ENCODE measurements around the gene MAGI3. TPM values are rescaled to one million over a fixed set of nuclear protein-coding genes. Genes with fewer than 3 reads are reported as not detected.
A peak's percentile ranks its signal among the peaks of the same experiment; 100 is the strongest.
"Not testable (repeated sequence)": the region's sequence is repeated elsewhere in the genome, so short reads cannot be mapped to it uniquely, and the experiment has no call there.

The MAGI3 gene
- total RNA-seq, 1 experiment from 2014 or later: 12.8 TPM

DNA sequence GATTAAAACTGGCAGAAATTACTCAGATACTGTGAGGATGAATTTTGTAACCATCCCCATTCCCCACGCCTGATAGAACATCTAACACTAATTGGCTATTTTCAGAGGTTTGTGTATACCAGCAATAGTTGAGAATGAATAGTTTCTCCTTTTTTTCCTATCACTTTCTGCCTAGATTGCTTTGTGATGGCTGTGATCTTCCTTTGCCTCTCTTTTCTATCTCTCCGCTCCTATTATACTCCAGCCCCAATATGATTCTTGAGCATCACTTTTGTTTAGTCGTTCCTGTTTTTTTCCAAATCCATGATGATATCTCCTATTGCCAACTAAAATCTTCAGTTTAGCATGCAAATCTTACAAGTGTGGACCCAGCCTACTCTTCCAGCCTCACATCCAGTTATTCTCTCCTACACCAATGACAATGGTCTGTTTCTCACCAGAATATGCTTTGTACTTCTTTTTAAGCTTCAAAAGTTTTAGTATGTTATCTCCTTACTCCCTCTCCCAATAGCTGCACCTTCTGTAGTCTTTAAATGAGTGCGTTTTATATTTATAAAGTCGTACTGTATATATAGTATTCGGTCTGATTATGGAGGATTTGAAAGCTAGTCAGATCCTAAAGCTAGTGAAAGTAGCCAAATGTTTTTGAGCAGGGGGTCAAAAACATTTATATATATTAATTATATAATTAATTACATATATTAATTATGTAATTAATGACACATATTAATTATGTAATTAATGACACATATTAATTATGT lies 25.2 kb downstream of the MAGI3 start:
- DNase-seq: no peak
- Histone ChIP-seq H3K27me3 (ENCODE audit: control insufficient read depth, insufficient read depth, low read length) (no peaks in the 10 kb centered on the region), H3K4me3 (ENCODE audit: insufficient read depth, low read depth, low read length) (no peak overlapping the region), H3K36me3 (replicated peaks; ENCODE audit: control insufficient read depth, insufficient read depth, low read length) (no peaks in the 10 kb centered on the region)

DNA sequence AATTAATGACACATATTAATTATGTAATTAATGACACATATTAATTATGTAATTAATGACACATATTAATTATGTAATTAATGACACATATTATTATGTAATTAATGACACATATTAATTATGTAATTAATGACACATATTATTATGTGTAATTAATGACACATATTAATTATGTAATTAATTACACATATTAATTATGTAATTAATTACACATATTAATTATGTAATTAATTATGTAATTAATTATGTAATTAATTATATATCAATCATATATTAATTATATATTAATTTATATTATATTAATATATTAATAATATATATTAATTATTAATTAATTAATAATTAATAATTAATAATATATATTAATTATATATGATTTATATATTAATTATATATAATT lies 25.8 kb downstream of the MAGI3 start:
- H3K27me3 ChIP-seq (ENCODE audit: control insufficient read depth, insufficient read depth, low read length); H3K4me3 ChIP-seq (ENCODE audit: insufficient read depth, low read depth, low read length); H3K36me3 ChIP-seq (replicated peaks; ENCODE audit: control insufficient read depth, insufficient read depth, low read length); DNase-seq: not testable (repeated sequence)

DNA sequence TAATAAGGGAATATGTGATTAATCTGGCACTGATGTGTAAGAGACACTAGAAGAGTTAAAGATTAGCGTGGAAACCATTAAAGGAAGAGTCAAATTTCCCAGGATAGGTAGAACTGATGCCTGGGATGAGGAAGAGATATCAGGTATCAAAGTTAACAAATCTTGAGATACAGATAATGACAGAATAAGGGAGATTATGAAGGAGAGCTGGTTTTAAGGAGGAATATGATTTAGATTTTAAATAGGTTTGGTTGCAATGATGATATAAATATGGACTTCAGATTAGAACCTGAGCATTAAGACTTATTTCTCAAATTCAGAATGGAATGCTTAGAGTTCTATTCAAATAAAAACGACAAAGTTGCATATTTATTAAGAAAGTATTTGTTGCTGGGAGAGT lies 26.2 kb downstream of the MAGI3 start:
- Histone ChIP-seq H3K4me3 (ENCODE audit: insufficient read depth, low read depth, low read length) (no peak overlapping the region), H3K36me3 (replicated peaks; ENCODE audit: control insufficient read depth, insufficient read depth, low read length) (no peaks in the 10 kb centered on the region), H3K27me3 (ENCODE audit: control insufficient read depth, insufficient read depth, low read length) (no peaks in the 10 kb centered on the region)
- DNase-seq: no peak

DNA sequence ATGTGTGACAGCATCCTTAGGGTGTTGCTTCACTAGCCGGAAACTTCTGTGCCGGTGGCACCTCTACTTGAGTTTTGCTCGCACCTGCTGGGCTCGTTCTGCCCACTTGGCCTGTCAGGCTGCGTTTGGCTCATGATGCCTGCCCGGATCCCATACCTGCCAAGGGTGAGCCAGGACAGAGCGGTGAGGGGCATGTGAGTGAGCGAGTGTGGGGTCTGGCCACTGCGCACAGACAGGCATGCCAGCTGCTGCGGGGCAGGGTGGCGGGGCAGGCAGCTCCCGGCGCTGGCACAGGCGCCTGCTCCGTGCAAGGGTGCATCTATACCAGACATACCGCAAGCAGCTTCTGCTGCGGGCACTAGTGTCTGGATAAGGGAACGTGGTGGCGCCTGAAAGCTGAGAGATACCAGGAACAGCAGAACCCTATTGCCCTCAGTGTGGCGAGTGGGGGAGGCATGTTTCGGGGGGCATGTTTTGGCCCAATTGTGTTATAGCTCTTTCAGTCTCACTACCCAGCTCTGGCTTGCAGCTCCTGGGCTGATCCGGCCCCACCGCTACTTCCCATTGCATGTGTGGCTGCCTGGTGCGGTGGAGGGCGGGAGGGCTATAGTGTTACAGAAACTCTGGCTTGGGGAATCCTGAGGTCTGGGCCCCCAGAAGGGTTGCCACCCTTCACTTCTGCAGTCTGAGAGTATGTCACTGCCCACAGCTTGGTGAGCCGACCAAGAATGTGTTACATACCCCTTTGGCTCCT lies 32.2 kb downstream of the MAGI3 start:
- no peaks in the 10 kb centered on the region for H3K27me3 ChIP-seq (ENCODE audit: control insufficient read depth, insufficient read depth, low read length)
- H3K4me3 ChIP-seq (ENCODE audit: insufficient read depth, low read depth, low read length): no peak overlapping the region
- no peak for DNase-seq
- no peaks in the 10 kb centered on the region for H3K36me3 ChIP-seq (replicated peaks; ENCODE audit: control insufficient read depth, insufficient read depth, low read length)

DNA sequence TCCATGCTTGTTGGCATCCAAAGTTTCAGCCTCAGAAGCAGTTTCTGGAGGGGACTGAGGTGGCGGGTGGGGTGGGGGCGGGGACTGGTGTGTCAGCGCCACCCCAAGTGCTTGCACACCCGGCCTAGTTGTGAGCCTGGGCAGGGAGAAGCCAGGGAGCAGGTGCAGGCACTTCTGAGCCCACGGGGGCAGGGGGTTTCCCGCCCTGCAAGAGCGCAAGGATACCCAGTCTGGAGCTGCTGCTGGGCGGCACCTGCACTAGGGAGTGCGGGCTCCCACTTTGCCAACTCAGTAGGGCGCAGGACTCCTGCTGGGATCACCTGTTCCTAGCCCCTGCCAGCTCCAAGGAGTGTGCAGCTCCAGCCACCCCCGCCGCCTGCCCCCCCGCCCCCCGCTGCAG lies 33.5 kb downstream of the MAGI3 start:
- Histone ChIP-seq H3K27me3 (ENCODE audit: control insufficient read depth, insufficient read depth, low read length) (no peaks in the 10 kb centered on the region), H3K4me3 (ENCODE audit: insufficient read depth, low read depth, low read length) (no peak overlapping the region), H3K36me3 (replicated peaks; ENCODE audit: control insufficient read depth, insufficient read depth, low read length) (no peaks in the 10 kb centered on the region)
- DNase-seq: peak; percentile 5

DNA sequence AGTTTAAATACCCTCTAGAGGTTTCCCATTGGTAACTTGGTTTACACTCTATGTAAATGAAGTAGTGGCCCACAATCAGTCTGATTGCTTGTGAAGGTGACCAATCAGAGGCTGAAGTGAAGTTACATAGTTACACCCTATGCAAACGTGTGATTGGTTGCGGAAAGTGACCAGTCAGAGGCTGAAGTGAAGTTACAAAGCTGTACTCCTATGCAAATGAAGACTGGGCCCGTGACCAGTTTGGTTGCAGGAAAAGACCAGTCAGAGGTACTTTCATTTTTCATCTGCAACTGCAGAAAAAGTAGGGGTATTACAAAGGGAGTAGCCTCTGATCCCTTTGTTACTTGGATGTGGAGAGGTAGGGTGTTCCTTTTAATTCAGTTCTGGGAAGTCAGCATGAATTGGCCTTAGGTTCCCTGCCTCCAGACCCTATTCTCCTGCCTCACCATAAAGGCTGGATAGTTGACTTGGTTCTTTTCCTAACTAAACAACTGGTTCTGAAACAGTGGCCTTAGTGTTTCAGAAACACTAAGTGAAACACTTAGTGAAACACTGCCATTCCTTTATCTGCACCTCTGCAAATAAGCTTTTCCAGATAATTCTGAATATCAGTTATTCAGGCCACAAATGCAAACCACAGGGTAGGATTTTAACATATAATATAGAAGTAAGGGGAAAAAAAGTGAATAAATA lies 39.3 kb downstream of the MAGI3 start:
- no peak for DNase-seq
- Histone ChIP-seq H3K36me3 (replicated peaks; ENCODE audit: control insufficient read depth, insufficient read depth, low read length) (no peaks in the 10 kb centered on the region), H3K27me3 (ENCODE audit: control insufficient read depth, insufficient read depth, low read length) (no peaks in the 10 kb centered on the region), H3K4me3 (ENCODE audit: insufficient read depth, low read depth, low read length) (no peak overlapping the region)

DNA sequence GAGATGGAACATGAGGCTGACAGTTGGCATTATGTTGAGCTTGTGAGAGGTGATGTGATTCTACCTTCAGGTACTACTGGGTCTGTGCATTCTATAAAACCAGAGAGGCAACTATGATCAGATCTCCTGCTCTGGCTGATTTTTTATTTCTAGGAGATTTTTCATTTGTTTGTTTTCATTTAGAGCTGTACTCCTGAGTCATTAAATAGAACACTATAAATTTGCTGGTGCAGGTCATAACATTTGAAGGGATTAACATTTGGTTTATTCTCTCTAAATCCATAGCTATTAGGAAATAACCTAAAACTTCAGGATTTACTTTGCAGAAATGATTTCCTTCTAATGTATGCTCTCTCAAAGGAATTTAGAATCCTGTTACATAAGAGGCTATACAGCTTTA lies 42.9 kb downstream of the MAGI3 start:
- H3K4me3 ChIP-seq (ENCODE audit: insufficient read depth, low read depth, low read length): no peak overlapping the region
- no peak for DNase-seq

DNA sequence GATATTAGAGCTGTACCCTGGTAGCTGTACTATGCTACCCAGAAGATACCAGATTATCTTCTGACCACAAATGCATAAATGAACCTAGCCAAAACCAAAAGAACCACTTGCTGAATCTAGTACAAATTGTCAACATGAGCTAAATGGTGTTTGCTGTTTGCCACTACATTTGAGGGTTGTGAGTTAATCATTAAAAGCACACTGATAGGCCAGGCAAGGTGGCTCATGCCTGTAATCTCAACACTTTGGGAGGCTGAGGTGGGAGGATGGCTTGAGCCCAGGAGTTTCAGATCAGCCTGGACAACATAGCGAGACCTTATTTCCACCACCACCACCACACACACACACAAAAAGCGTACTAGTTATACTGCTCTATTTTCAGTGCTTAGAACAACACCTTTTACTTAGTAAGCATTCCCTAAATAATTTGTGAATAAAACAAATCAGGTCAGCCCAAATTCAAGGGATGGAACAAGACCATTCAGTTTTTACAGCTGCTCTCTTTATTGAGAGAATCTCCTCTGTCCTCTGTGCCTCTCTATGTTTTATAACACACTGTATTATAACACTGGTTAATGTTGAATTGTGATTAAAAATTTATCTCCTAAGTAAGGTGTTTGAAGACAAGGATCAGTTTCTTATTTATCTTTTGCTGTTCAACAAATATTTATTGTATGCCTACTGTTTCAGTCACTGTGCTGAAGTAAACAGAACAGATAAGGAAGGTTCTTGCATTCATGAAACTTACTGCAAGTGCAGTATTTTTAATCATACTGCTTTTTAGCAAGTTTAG lies 44.0 kb downstream of the MAGI3 start:
- no peaks in the 10 kb centered on the region for H3K27me3 ChIP-seq (ENCODE audit: control insufficient read depth, insufficient read depth, low read length)
- DNase-seq: no peak
- no peak overlapping the region for H3K4me3 ChIP-seq (ENCODE audit: insufficient read depth, low read depth, low read length)
- no peaks in the 10 kb centered on the region for H3K36me3 ChIP-seq (replicated peaks; ENCODE audit: control insufficient read depth, insufficient read depth, low read length)

More for the DNA sequence above, 42.9 kb downstream of the MAGI3 start:
- H3K36me3 ChIP-seq (replicated peaks; ENCODE audit: control insufficient read depth, insufficient read depth, low read length): no peaks in the 10 kb centered on the region
- no peaks in the 10 kb centered on the region for H3K27me3 ChIP-seq (ENCODE audit: control insufficient read depth, insufficient read depth, low read length)

DNA sequence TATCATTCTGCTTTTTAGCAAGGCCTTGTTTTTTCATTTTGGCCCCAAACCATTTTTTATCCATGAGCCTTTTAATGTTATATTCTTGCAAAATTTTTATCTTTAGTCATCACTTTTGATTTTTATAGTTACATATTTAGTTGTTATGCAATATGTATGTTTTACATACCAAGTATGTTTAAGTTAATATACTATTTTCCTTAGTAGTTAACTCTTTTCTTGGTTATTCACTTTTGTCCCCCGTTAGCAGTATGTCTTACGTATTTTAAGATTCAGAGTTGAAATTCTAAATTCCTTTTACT lies 44.5 kb downstream of the MAGI3 start:
- no peaks in the 10 kb centered on the region for H3K27me3 ChIP-seq (ENCODE audit: control insufficient read depth, insufficient read depth, low read length)
- no peaks in the 10 kb centered on the region for H3K36me3 ChIP-seq (replicated peaks; ENCODE audit: control insufficient read depth, insufficient read depth, low read length)
- no peak for DNase-seq
- no peak overlapping the region for H3K4me3 ChIP-seq (ENCODE audit: insufficient read depth, low read depth, low read length)

DNA sequence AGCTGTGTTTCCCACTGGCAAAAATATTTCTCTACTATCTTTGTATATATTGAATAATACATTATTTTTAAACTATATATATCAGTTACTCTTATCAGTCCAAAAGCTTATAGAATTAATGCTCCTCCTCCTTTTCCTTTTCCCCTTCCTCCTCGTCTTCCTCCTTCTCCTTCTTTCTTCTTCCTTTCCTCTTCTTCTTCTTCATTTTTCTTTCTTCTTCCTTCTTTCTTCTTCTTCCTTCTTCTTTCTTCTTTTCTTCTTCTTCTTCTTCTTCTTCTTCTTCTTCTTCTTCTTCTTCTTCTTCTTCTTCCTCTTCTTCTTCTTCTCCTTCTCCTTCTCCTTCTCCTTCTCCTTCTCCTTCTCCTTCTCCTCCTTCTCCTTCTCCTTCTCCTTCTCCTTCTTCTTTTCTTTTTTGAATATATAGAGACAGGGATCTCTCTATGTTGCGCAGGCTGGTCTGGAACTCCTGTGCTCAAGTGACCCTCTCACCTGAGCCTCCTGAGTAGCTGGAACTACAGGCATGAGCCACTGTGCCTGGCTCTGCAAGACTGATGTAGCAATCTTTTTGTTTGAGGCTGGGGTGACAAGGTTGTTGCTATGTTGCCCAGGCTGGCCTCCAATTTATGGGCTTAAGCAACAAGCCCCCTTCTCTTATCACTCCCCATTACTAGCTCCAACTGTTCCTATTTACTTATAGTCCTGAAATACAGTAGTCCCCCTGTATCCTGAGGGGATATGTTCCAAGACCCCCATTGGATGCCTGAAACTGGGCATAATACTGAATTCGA lies 47.4 kb downstream of the MAGI3 start:
- DNase-seq: no peak
- Histone ChIP-seq H3K36me3 (replicated peaks; ENCODE audit: control insufficient read depth, insufficient read depth, low read length) (no peaks in the 10 kb centered on the region), H3K4me3 (ENCODE audit: insufficient read depth, low read depth, low read length) (no peak overlapping the region), H3K27me3 (ENCODE audit: control insufficient read depth, insufficient read depth, low read length) (no peaks in the 10 kb centered on the region)

DNA sequence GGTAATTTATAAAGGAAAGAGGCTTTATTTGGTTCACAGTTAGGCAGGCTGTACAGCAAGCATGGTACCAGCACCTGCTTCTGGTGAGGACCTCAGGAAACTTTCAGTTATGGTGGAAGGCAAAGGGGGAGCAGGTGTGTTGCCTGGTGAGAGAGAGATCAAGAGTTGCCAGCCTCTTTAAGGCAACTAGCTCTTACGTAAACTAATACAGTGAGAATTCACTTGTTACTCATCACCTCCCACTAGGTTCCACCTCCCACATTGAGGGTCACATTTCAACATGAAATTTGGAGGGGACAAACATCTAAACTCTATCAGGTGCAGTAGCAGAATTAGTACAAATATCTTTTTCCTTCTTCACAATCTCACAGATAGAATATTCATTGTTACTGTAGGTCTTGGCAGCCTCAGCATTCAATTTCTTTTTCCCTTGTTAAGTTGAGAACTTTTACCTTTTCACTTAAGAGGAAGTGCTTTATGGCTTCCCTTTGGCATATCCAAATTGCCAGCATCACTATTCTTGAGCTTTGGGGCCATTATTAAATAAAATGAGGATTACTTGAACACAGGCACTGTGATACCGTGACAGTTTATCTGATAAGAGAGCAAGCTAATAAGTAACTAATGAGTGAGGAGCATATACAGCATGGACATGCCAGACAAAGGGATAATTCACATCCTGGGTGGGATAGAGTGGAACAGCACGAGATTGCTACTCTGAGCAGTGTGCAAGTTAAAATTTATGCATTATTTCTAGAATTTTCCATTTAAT lies 48.4 kb downstream of the MAGI3 start:
- Histone ChIP-seq H3K36me3 (replicated peaks; ENCODE audit: control insufficient read depth, insufficient read depth, low read length) (no peaks in the 10 kb centered on the region), H3K27me3 (ENCODE audit: control insufficient read depth, insufficient read depth, low read length) (no peaks in the 10 kb centered on the region), H3K4me3 (ENCODE audit: insufficient read depth, low read depth, low read length) (no peak overlapping the region)
- no peak for DNase-seq

DNA sequence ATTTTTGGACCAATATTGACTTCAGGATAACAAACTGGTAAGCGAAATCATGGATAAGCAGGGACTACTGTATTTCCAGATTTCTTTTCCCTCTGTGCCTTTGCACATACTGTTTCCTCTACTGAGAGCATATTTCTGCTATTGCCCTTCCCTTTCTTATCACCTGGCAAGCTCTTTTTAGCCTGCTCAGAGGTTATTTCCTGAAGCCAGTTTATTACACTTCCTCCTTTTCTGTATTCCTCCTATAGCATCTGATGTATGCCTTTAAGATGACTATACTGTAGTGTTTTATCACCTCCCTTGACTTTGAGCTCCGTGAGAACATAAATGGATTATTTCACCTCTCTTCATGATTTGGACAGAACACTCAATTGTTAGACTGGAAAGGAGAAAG lies 49.0 kb downstream of the MAGI3 start:
- DNase-seq: no peak
- Histone ChIP-seq H3K36me3 (replicated peaks; ENCODE audit: control insufficient read depth, insufficient read depth, low read length) (no peaks in the 10 kb centered on the region), H3K4me3 (ENCODE audit: insufficient read depth, low read depth, low read length) (no peak overlapping the region), H3K27me3 (ENCODE audit: control insufficient read depth, insufficient read depth, low read length) (no peaks in the 10 kb centered on the region)

DNA sequence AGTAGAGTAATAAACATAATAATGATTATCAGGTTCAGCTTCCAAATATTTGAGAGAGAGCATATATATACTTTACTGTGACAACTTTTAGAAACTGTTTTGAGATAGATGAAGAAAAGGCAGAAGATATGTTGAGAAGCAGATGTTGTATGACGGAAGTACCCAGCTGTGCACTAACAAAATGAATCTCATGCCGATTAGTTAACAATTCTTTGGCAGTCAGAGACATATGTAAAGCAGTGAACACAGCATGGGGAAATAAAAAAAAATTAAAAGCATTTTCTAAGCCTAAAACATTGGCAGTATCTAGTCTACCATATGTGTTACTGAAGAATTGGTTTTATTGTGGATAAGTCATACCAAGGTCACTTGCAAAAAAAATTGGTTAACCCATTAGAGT lies 51.8 kb downstream of the MAGI3 start:
- DNase-seq: no peak
- H3K27me3 ChIP-seq (ENCODE audit: control insufficient read depth, insufficient read depth, low read length): no peaks in the 10 kb centered on the region
- no peak overlapping the region for H3K4me3 ChIP-seq (ENCODE audit: insufficient read depth, low read depth, low read length)
- no peaks in the 10 kb centered on the region for H3K36me3 ChIP-seq (replicated peaks; ENCODE audit: control insufficient read depth, insufficient read depth, low read length)

Data from H7 (cell line).